H1 (cell line): ENCODE measurements around the gene CFAP97D2. TPM values are rescaled to one million over a fixed set of nuclear protein-coding genes. Genes with fewer than 3 reads are reported as not detected.
A peak's percentile ranks its signal among the peaks of the same experiment; 100 is the strongest.

Source experiments
- CTCF ChIA-PET: fragments of 300-600 bp; sonication (Branson Sonifier 250); formaldehyde crosslinking; loops from one replicate; lab custom pipeline; 2021; ENCODE audit not compliant: partially characterized antibody; lab: Charles Lee
- POLR2A ChIA-PET: fragments of 300-600 bp; sonication (Branson Sonifier 250); formaldehyde crosslinking; loops from one replicate; lab custom pipeline; 2021; ENCODE audit warnings: inconsistent platforms; ENCODE audit not compliant: partially characterized antibody; lab: Charles Lee
- DNase-seq, 2 experiments: peaks; one replicate each; pipeline versions ENCODE4 v3.0.0 to v3.0.0-alpha.2; 2010 to 2022; ENCODE audit warnings: low spot score in 2 of 2, low read depth in 1 of 2, mixed read lengths in 1 of 2
- FAIRE-seq: peaks from 2 replicates; lab custom pipeline; 2011; peaks lifted over from hg19 to GRCh38; lab: Jason Lieb, UNC
- H2AFZ ChIP-seq: 2 replicates; pipeline ENCODE4 v1.8.1; 2012; ENCODE audit warnings: low read length, inconsistent platforms
- H2AK5ac ChIP-seq: 2 replicates; pipeline ENCODE4 v1.6.1; 2013; ENCODE audit warnings: low read depth, low read length
- H2BK120ac ChIP-seq: replicated peaks from 2 replicates; pipeline ENCODE3; 2013; ENCODE audit warnings: low read depth, low read length, inconsistent platforms
- H2BK12ac ChIP-seq: 2 replicates; pipeline ENCODE4 v1.6.1; 2013; ENCODE audit warnings: low read depth, low read length
- H2BK15ac ChIP-seq: 2 replicates; pipeline ENCODE4 v1.6.1; 2013; ENCODE audit warnings: low read length
- H2BK20ac ChIP-seq: 2 replicates; pipeline ENCODE4 v1.6.1; 2013; ENCODE audit warnings: low read length
- H2BK5ac ChIP-seq: 2 replicates; pipeline ENCODE4 v1.6.1; 2013; ENCODE audit warnings: low read depth, low read length
- H3K14ac ChIP-seq: 2 replicates; pipeline ENCODE4 v1.6.1; 2013; ENCODE audit warnings: inconsistent platforms; ENCODE audit not compliant: insufficient read length
- H3K18ac ChIP-seq: 2 replicates; pipeline ENCODE4 v1.6.1; 2013; ENCODE audit warnings: low read length; ENCODE audit errors: extremely low read depth
- H3K23ac ChIP-seq: 2 replicates; pipeline ENCODE4 v1.6.1; 2013; ENCODE audit warnings: inconsistent platforms; ENCODE audit not compliant: insufficient read length
- H3K23me2 ChIP-seq: 2 replicates; pipeline ENCODE4 v1.6.1; 2013; ENCODE audit warnings: low read depth, low read length
- H3K27ac ChIP-seq: 2 replicates; pipeline ENCODE4 v1.6.1; 2011; ENCODE audit warnings: low read depth, low read length, inconsistent platforms
- H3K27me3 ChIP-seq, 4 experiments: replicated peaks in 1 of 4; 1 replicate in 1 of 4; 2 replicates in 3 of 4; pipeline versions ENCODE4 v1.6.1 to v1.8.1; 2011 to 2013; ENCODE audit warnings: low read length in 3 of 4, mild to moderate bottlenecking in 3 of 4, inconsistent platforms in 2 of 4, mixed read lengths in 2 of 4, moderate library complexity in 1 of 4; ENCODE audit not compliant: control insufficient read depth in 3 of 4, insufficient read depth in 3 of 4; ENCODE audit errors: extremely low read depth in 1 of 4
- H3K36me3 ChIP-seq, 4 experiments: 2 replicates each; pipeline versions ENCODE4 v1.6.1 to v1.8.1; 2011 to 2013; ENCODE audit warnings: mild to moderate bottlenecking in 4 of 4, low read length in 3 of 4, moderate library complexity in 2 of 4, control low read depth in 1 of 4, inconsistent platforms in 1 of 4; ENCODE audit not compliant: insufficient read depth in 4 of 4, control insufficient read depth in 2 of 4
- H3K4ac ChIP-seq: replicated peaks from 2 replicates; pipeline ENCODE3; 2013; ENCODE audit warnings: low read length, low read depth, mixed read lengths, inconsistent platforms; ENCODE audit not compliant: insufficient read length
- H3K4me1 ChIP-seq, 4 experiments: replicated peaks in 1 of 4; 1 replicate in 1 of 4; 2 replicates in 3 of 4; pipeline versions ENCODE4 v1.6.1 to v1.8.1; 2011 to 2013; ENCODE audit warnings: low read length in 3 of 4, inconsistent platforms in 2 of 4, mixed read lengths in 1 of 4; ENCODE audit not compliant: insufficient read depth in 4 of 4, control insufficient read depth in 3 of 4
- H3K4me2 ChIP-seq, 2 experiments: 2 replicates each; pipeline versions ENCODE4 v1.6.1 to v1.8.1; 2011 to 2013; ENCODE audit warnings: low read depth in 2 of 2, low read length in 2 of 2, control low read depth in 1 of 2, inconsistent platforms in 1 of 2, mild to moderate bottlenecking in 1 of 2; ENCODE audit not compliant: insufficient read depth in 1 of 2
- H3K4me3 ChIP-seq, 4 experiments: fragments of 200-600, 300-600 bp in 1 of 4; sonication (generic), shearing (Covaris generic), sonication (Bioruptor Twin) in 1 of 4; 2 replicates each; pipeline versions ENCODE4 v1.5.1 to v1.8.1; 2011 to 2016; ENCODE audit warnings: low read length in 4 of 4, low read depth in 3 of 4, control low read depth in 2 of 4, inconsistent platforms in 2 of 4, mild to moderate bottlenecking in 2 of 4, mixed read lengths in 1 of 4, moderate library complexity in 1 of 4; ENCODE audit not compliant: insufficient read depth in 2 of 4; ENCODE audit errors: extremely low read depth in 1 of 4
- H3K56ac ChIP-seq: replicated peaks from 2 replicates; pipeline ENCODE3; 2013; ENCODE audit warnings: low read depth, mild to moderate bottlenecking, mixed read lengths, low read length, inconsistent platforms; ENCODE audit not compliant: insufficient read length
- H3K79me1 ChIP-seq: 2 replicates; pipeline ENCODE4 v1.6.1; 2013; ENCODE audit warnings: low read depth, low read length, control low read depth
- H3K79me2 ChIP-seq, 2 experiments: 2 replicates each; pipeline versions ENCODE4 v1.6.1 to v1.8.1; 2012 to 2013; ENCODE audit warnings: low read length in 2 of 2, mild to moderate bottlenecking in 2 of 2, inconsistent platforms in 1 of 2; ENCODE audit not compliant: insufficient read depth in 2 of 2, control insufficient read depth in 1 of 2
- H3K9ac ChIP-seq, 4 experiments: replicated peaks in 1 of 4; 1 replicate in 1 of 4; 2 replicates in 3 of 4; pipeline versions ENCODE4 v1.6.1 to v1.8.1; 2011 to 2013; ENCODE audit warnings: low read depth in 3 of 4, low read length in 3 of 4, control low read depth in 2 of 4, mild to moderate bottlenecking in 2 of 4, moderate library complexity in 2 of 4, inconsistent platforms in 1 of 4; ENCODE audit errors: extremely low read depth in 1 of 4
- H3K9me3 ChIP-seq, 2 experiments: 2 replicates each; pipeline versions ENCODE4 v1.6.1 to v1.8.1; 2012 to 2013; ENCODE audit warnings: mild to moderate bottlenecking in 2 of 2, moderate library complexity in 2 of 2, control low read depth in 1 of 2, inconsistent platforms in 1 of 2, low read depth in 1 of 2, low read length in 1 of 2, mixed read lengths in 1 of 2; ENCODE audit not compliant: insufficient read depth in 2 of 2
- H4K20me1 ChIP-seq, 2 experiments: replicated peaks in 1 of 2; 2 replicates each; pipeline versions ENCODE3 to v1.8.1; 2011 to 2013; ENCODE audit warnings: inconsistent platforms in 2 of 2, low read length in 2 of 2, mild to moderate bottlenecking in 1 of 2; ENCODE audit not compliant: insufficient read depth in 2 of 2, control insufficient read depth in 1 of 2
- H4K5ac ChIP-seq: 2 replicates; pipeline ENCODE4 v1.6.1; 2013; ENCODE audit warnings: low read length, low read depth, mixed read lengths, inconsistent platforms; ENCODE audit not compliant: insufficient read length
- H4K8ac ChIP-seq: 2 replicates; pipeline ENCODE4 v1.8.0; 2013; ENCODE audit warnings: mild to moderate bottlenecking, moderate library complexity, low read length, inconsistent platforms; ENCODE audit not compliant: insufficient read depth; ENCODE audit errors: extremely low read depth
- H4K91ac ChIP-seq: replicated peaks from 2 replicates; pipeline ENCODE3; 2013; ENCODE audit warnings: low read length, mixed read lengths, inconsistent platforms; ENCODE audit not compliant: insufficient read length
- CHD1 ChIP-seq: IDR thresholded peaks from 2 replicates; pipeline ENCODE4 v1.6.1; 2012; ENCODE audit warnings: low read depth, low read length, improper control_type of control experiment
- CTCF ChIP-seq, 3 experiments: IDR thresholded peaks; 1 replicate in 2 of 3; 2 replicates in 1 of 3; pipeline versions ENCODE4 v1.5.1 to v1.6.1; 2011; ENCODE audit warnings: low read length in 3 of 3, mild to moderate bottlenecking in 3 of 3, inconsistent platforms in 2 of 3, low read depth in 1 of 3, moderate library complexity in 1 of 3; ENCODE audit not compliant: insufficient read depth in 1 of 3; ENCODE audit errors: control extremely low read depth in 1 of 3
- KDM1A ChIP-seq: fragments of 200-600, 300-600 bp; sonication (generic); IDR thresholded peaks from 2 replicates; pipeline ENCODE4 v1.7.1; 2016; ENCODE audit warnings: mild to moderate bottlenecking, low read length, borderline replicate concordance
- RAD21 ChIP-seq, 2 experiments: IDR thresholded peaks in 1 of 2; conservative IDR thresholded peaks in 1 of 2; 2 replicates each; pipeline ENCODE4 v1.6.1; 2011; ENCODE audit warnings: low read depth in 2 of 2, low read length in 2 of 2, improper control_type of control experiment in 1 of 2, inconsistent platforms in 1 of 2, mild to moderate bottlenecking in 1 of 2, moderate library complexity in 1 of 2
- RBBP5 ChIP-seq: IDR thresholded peaks from 2 replicates; pipeline ENCODE4 v1.7.1; 2012; ENCODE audit warnings: low read depth, mild to moderate bottlenecking, inconsistent platforms, low read length, moderate library complexity, borderline replicate concordance
- SP2 ChIP-seq: IDR thresholded peaks from 2 replicates; pipeline ENCODE4 v1.6.1; 2012; ENCODE audit warnings: mild to moderate bottlenecking, low read length, inconsistent platforms
- SP4 ChIP-seq: IDR thresholded peaks from 2 replicates; pipeline ENCODE4 v1.6.1; 2012; ENCODE audit warnings: low read length, inconsistent platforms
- TBP ChIP-seq: IDR thresholded peaks from 2 replicates; pipeline ENCODE4 v1.6.1; 2011; ENCODE audit warnings: low read depth, low read length, improper control_type of control experiment
- whole genome bisulfite sequencing, 2 experiments: shearing (Covaris generic) in 1 of 2; methylation state at CpG; one replicate each; pipeline versions ENCODE4 v1.1.6 to v1.1.7; 2013 to 2015; ENCODE audit warnings: low lambda C conversion rate in 2 of 2, mixed read lengths in 2 of 2, inconsistent platforms in 1 of 2, low coverage in 1 of 2, missing lambda C conversion rate in 1 of 2; ENCODE audit not compliant: insufficient replicate concordance in 2 of 2, insufficient coverage in 1 of 2, insufficient read length in 1 of 2; ENCODE audit errors: extremely low coverage in 1 of 2, missing lambda C conversion rate in 1 of 2; 5-methylcytosine and 5-hydroxymethylcytosine counted together
- polyA plus RNA-seq, 7 experiments: library from polyadenylated mRNA; depleted of rRNA in 3 of 7; stranded (reverse) in 5 of 7; unstranded in 2 of 7; fragments of >200 nt in 5 of 7; fragments of 200-250 nt in 2 of 7; gene quantifications; 1 replicate in 5 of 7; 2 replicates in 1 of 7; 4 replicates in 1 of 7; pipeline versions ENCODE4 v1.2.1 to v1.2.3, GENCODE V29; 2011 to 2013; ENCODE audit warnings: missing spikeins in 2 of 7, mixed read lengths in 2 of 7
- total RNA-seq: library from RNA; stranded (reverse); fragmentation: NEBNext Ultra II Directional; extraction: Animal tissue kit (Norgen Biotek cat#: 25700); gene quantifications from 2 replicates; pipeline ENCODE4 v1.2.1, GENCODE V29; 2021

CFAP97D2 gene
- total and polyA plus RNA-seq, 2 of the 8 experiments (the other 6 are each of a cell fraction or from before 2014, with no cell fraction given), result not detected

GRCh38 chr13:114135731-114136171 lies 43.3 kb upstream of the CFAP97D2 start:
- H4K20me1 ChIP-seq, result peaks cover 0 to 10% of the 10 kb centered on the region in 2 experiments
- DNase-seq (peak in 1 of 2 experiments; percentile 44), FAIRE-seq (no peak)
- H3K23me2 ChIP-seq, result peaks cover 19% of the 10 kb centered on the region
- no peak overlapping the region for H4K5ac ChIP-seq
- no peak overlapping the region for H3K4me2 ChIP-seq
- CTCF ChIA-PET, result interaction anchor here (1.2 to 2.2 kb wide), 2 partner anchors 9 to 25 kb away, joined by 4 to 13 read pairs; no protein-coding TSS in a partner anchor
- H3K4me1 ChIP-seq, result peaks cover 0 to 11% (median 9%) of the 10 kb centered on the region in 4 experiments; a peak in 6 of 7 replicates
- no peak overlapping the region for H3K18ac ChIP-seq
- H3K36me3 ChIP-seq, result no peaks in the 10 kb centered on the region
- H3K9me3 ChIP-seq, result no peaks in the 10 kb centered on the region
- H3K27ac ChIP-seq, result no peak overlapping the region
- no peak overlapping the region for H3K4ac ChIP-seq
- H3K79me2 ChIP-seq, result no peaks in the 10 kb centered on the region
- no peak overlapping the region for H2BK15ac ChIP-seq
- no peak overlapping the region for H3K14ac ChIP-seq
- H3K79me1 ChIP-seq, result no peaks in the 10 kb centered on the region; the same call in 1 of the 2 replicates
- H2BK120ac ChIP-seq, result no peak overlapping the region
- POLR2A ChIA-PET, result no interaction called here
- H4K8ac ChIP-seq, result peak overlapping the region; percentile 3; the same call in 1 of the 2 replicates
- no peak overlapping the region for H2BK20ac ChIP-seq
- WGBS, 2 experiments, result 81% methylated on average over 15 of the region's 15 CpGs; no CpG with 5 or more reads in 1 of the 2 experiments
- H3K23ac ChIP-seq, result no peak overlapping the region
- no peak overlapping the region for H4K91ac ChIP-seq
- H3K9ac ChIP-seq, result no peak overlapping the region
- H3K56ac ChIP-seq, result no peak overlapping the region
- H2AK5ac ChIP-seq, result no peak overlapping the region
- no peak overlapping the region for H2BK5ac ChIP-seq
- peaks cover 0 to 10% (median 9%) of the 10 kb centered on the region in 4 experiments; a peak in 5 of 7 replicates for H3K27me3 ChIP-seq
- no peak overlapping the region for H3K4me3 ChIP-seq
- H2BK12ac ChIP-seq, result no peak overlapping the region
- H2AFZ ChIP-seq, result no peak overlapping the region
- TF ChIP-seq CHD1, result no peak
- no peak for TF ChIP-seq KDM1A
- peak in 1 of 3 experiments; percentile 16; a peak in 1 of 4 replicates for TF ChIP-seq CTCF (IDR thresholded peaks at IDR 0.05; ENCODE audit: control extremely low read depth in 1 of 3, insufficient read depth in 1 of 3, low read depth in 1 of 3, low read length in 3 of 3)
- TF ChIP-seq SP2, result no peak
- no peak for TF ChIP-seq SP4
- peak; percentile 2 to 13; a peak in 1 of 4 replicates for TF ChIP-seq RAD21 (IDR thresholded peaks at IDR 0.05 in 1 of 2, conservative IDR thresholded peaks at IDR 0.05 in 1 of 2; ENCODE audit: low read depth in 2 of 2, low read length in 2 of 2)
- TF ChIP-seq RBBP5, result no peak
- TF ChIP-seq TBP, result peak; percentile 57; the same call in 1 of the 2 replicates
- TF ChIP-seq, all 59 proteins: peak for 3
